NCI-H2196 (cell line): Measurements from ENCODE around the gene EPHA6.

ENCODE experiments used
- DNase-seq: peaks from one replicate; lab custom pipeline; 2025; ENCODE audit not compliant: unreplicated experiment; lab: John Stamatoyannopoulos, UW

EPHA6 gene

GRCh38 chr3:97764407-97765238, 950.2 kb downstream of the EPHA6 start, which contains the start of gene ARL6:
TSS of gene ARL6 (plus strand) at chr3:97764758. CDS start at chr3:97768108, 3,350 bp downstream.
- DNase-seq = peak; percentile 95

- no peak for DNase-seq
Observed at GRCh38 chr3:97765336-97765735, 950.9 kb downstream of the EPHA6 start.

GRCh38 chr3:97772926-97773325, 958.5 kb downstream of the EPHA6 start:
- no peak for DNase-seq

- no peak for DNase-seq
Observed at GRCh38 chr3:97778152-97778551, 963.8 kb downstream of the EPHA6 start.

- DNase-seq = peak; percentile 37
Observed at GRCh38 chr3:97793420-97794019, 979.1 kb downstream of the EPHA6 start.

GRCh38 chr3:97795951-97796350, 981.6 kb downstream of the EPHA6 start:
- no peak for DNase-seq
